ENCODE measurements around the gene EXOSC1. TPM values are rescaled to one million over a fixed set of nuclear protein-coding genes. Genes with fewer than 3 reads are reported as not detected.

EXOSC1 gene
- total RNA-seq, 1 donor from 2014 or later: 37.0 TPM

Other genes starting within 250 kb of the EXOSC1 start
- gene ARHGAP19, start 153.4 kb downstream of the EXOSC1 start, total RNA-seq: 138 TPM
- 4.1 TPM for gene FRAT1, start 126.7 kb downstream of the EXOSC1 start, total RNA-seq
- 8.0 TPM for gene FRAT2, start 111.3 kb downstream of the EXOSC1 start, total RNA-seq
- 19.6 TPM for gene RRP12, start 44.7 kb downstream of the EXOSC1 start, total RNA-seq
- gene PGAM1, start 19.8 kb downstream of the EXOSC1 start, total RNA-seq: 117 TPM
- 32.1 TPM for gene ZDHHC16, start 169 bp upstream of the EXOSC1 start, total RNA-seq
- gene MMS19, start 52.4 kb upstream of the EXOSC1 start, total RNA-seq: 65.9 TPM
- 8.1 TPM for gene UBTD1, start 52.9 kb upstream of the EXOSC1 start, total RNA-seq
- not detected for gene ANKRD2, start 126.8 kb upstream of the EXOSC1 start, total RNA-seq
- gene HOGA1, start 138.4 kb upstream of the EXOSC1 start, total RNA-seq: 4.1 TPM
- gene C10orf62, start 143.7 kb upstream of the EXOSC1 start, total RNA-seq: not detected
- gene MORN4, start 187.5 kb upstream of the EXOSC1 start, total RNA-seq: 9.9 TPM
- gene PI4K2A, start 194.7 kb upstream of the EXOSC1 start, total RNA-seq: 16.1 TPM
- 41.8 TPM for gene AVPI1, start 241.2 kb upstream of the EXOSC1 start, total RNA-seq

Measured in sciatic nerve (tissue), 1 donor.